22Rv1 (cell line): ENCODE results near the gene EVX1.

Experiments
- ZFX ChIP-seq: fragments of 450-650 bp; IDR thresholded peaks from 2 replicates; pipeline ENCODE4 v1.6.1; 2017; ENCODE audit warnings: antibody characterized with exemption, borderline replicate concordance
- TF ChIP-seq, protein P1 (sequence below): fragments of 450-650 bp; IDR thresholded peaks from 2 replicates; pipeline ENCODE4 v1.5.1; 2017; ENCODE audit warnings: mild to moderate bottlenecking

DNA sequence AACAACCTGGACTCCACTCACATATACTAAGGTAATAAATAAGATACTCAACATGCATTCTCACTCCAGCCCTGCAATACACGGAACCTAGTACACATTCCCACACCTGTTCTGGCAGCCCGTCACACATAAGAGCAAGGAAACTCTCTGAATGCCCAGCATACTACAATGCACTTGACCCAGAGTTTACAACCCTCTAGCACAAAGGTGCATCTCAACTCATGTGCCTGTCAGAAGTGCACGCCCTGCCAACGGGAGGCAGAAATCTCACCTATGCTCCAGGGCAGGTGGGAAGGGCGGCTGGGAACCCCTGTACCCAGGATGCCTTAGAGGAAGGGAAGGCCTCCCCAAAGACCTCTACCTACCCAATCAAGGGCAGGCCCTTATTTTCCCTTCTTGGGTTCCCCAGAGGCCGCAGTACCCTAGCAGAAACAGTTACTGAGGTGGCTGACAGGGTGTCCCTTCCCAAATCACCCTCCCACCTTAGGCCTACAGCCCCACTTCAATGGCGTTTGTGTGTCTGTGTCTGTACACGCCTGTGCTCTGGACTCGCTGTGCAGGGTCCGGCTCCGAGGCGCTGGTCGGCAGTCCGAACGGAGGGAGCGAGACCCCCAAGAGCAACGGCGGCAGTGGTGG lies 2.0 kb downstream of the EVX1 start:
- no peak for TF ChIP-seq ZFX
- TF ChIP-seq, protein P1, sequence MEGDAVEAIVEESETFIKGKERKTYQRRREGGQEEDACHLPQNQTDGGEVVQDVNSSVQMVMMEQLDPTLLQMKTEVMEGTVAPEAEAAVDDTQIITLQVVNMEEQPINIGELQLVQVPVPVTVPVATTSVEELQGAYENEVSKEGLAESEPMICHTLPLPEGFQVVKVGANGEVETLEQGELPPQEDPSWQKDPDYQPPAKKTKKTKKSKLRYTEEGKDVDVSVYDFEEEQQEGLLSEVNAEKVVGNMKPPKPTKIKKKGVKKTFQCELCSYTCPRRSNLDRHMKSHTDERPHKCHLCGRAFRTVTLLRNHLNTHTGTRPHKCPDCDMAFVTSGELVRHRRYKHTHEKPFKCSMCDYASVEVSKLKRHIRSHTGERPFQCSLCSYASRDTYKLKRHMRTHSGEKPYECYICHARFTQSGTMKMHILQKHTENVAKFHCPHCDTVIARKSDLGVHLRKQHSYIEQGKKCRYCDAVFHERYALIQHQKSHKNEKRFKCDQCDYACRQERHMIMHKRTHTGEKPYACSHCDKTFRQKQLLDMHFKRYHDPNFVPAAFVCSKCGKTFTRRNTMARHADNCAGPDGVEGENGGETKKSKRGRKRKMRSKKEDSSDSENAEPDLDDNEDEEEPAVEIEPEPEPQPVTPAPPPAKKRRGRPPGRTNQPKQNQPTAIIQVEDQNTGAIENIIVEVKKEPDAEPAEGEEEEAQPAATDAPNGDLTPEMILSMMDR = no peak
